ENCODE measurements around the gene ADTRP.

Gene ADTRP

GRCh38 chr6:11812951-11813350, 34.3 kb upstream of the ADTRP start:
- TF ChIP-seq CTCF (IDR thresholded peaks at IDR 0.05; ENCODE audit: low read depth, low read length), result no peak
- no peaks in the 10 kb centered on the region for H3K9me3 ChIP-seq (ENCODE audit: severe bottlenecking)
- no peaks in the 10 kb centered on the region for H3K36me3 ChIP-seq
- H3K27ac ChIP-seq, result no peak overlapping the region
- H3K4me3 ChIP-seq (ENCODE audit: low read depth, low read length), result no peak overlapping the region
- no peaks in the 10 kb centered on the region for H3K27me3 ChIP-seq (ENCODE audit: insufficient read depth, low read depth, severe bottlenecking)
- DNase-seq, result no peak

GRCh38 chr6:11812439-11812838, 33.8 kb upstream of the ADTRP start:
- Histone ChIP-seq H3K27me3 (ENCODE audit: insufficient read depth, low read depth, severe bottlenecking) (no peaks in the 10 kb centered on the region), H3K36me3 (no peaks in the 10 kb centered on the region), H3K9me3 (ENCODE audit: severe bottlenecking) (no peaks in the 10 kb centered on the region), H3K27ac (no peak overlapping the region), H3K4me3 (ENCODE audit: low read depth, low read length) (no peak overlapping the region)
- TF ChIP-seq CTCF (IDR thresholded peaks at IDR 0.05; ENCODE audit: low read depth, low read length), result no peak
- no peak for DNase-seq

- Histone ChIP-seq H3K27ac (no peak overlapping the region), H3K27me3 (ENCODE audit: insufficient read depth, low read depth, severe bottlenecking) (no peaks in the 10 kb centered on the region), H3K4me3 (ENCODE audit: low read depth, low read length) (no peak overlapping the region), H3K9me3 (ENCODE audit: severe bottlenecking) (no peaks in the 10 kb centered on the region), H3K36me3 (no peaks in the 10 kb centered on the region)
- no peak for DNase-seq
- TF ChIP-seq CTCF (IDR thresholded peaks at IDR 0.05; ENCODE audit: low read depth, low read length), result no peak
These were observed 33.2 kb upstream of the ADTRP start for GRCh38 chr6:11811644-11812264.

GRCh38 chr6:11810854-11811643, 32.4 kb upstream of the ADTRP start:
- no peak for DNase-seq
- H3K4me3 ChIP-seq (ENCODE audit: low read depth, low read length), result no peak overlapping the region
- no peaks in the 10 kb centered on the region for H3K9me3 ChIP-seq (ENCODE audit: severe bottlenecking)
- TF ChIP-seq CTCF (IDR thresholded peaks at IDR 0.05; ENCODE audit: low read depth, low read length), result no peak
- no peak overlapping the region for H3K27ac ChIP-seq
- no peaks in the 10 kb centered on the region for H3K36me3 ChIP-seq
- no peaks in the 10 kb centered on the region for H3K27me3 ChIP-seq (ENCODE audit: insufficient read depth, low read depth, severe bottlenecking)

GRCh38 chr6:11810039-11810541, 31.5 kb upstream of the ADTRP start:
- Histone ChIP-seq H3K27me3 (ENCODE audit: insufficient read depth, low read depth, severe bottlenecking) (no peaks in the 10 kb centered on the region), H3K4me3 (ENCODE audit: low read depth, low read length) (no peak overlapping the region), H3K9me3 (ENCODE audit: severe bottlenecking) (no peaks in the 10 kb centered on the region), H3K27ac (no peak overlapping the region), H3K36me3 (no peaks in the 10 kb centered on the region)
- TF ChIP-seq CTCF (IDR thresholded peaks at IDR 0.05; ENCODE audit: low read depth, low read length), result no peak
- no peak for DNase-seq
